Neural cell (in vitro differentiated cells): ENCODE data around the gene DIPK1C. TPM values are rescaled to one million over a fixed set of nuclear protein-coding genes. Genes with fewer than 3 reads are reported as not detected.

Experiments used
- H2AFZ ChIP-seq: fragments of 200-600, 300-800 bp; sonication (generic), shearing (Covaris generic); 2 replicates; pipeline ENCODE4 v1.6.0; 2014; ENCODE audit warnings: low read depth, mild to moderate bottlenecking, antibody characterized with exemption, low read length, moderate library complexity
- H3F3A ChIP-seq: fragments of 200-600 bp; shearing (Covaris generic); 2 replicates; pipeline ENCODE4 v1.6.1; 2016; ENCODE audit warnings: mild to moderate bottlenecking, moderate library complexity, mixed read lengths, antibody characterized with exemption, low read length; ENCODE audit not compliant: insufficient read depth, poor library complexity, severe bottlenecking
- H3K27ac ChIP-seq: fragments of 200-600, 300-800 bp; sonication (generic), shearing (Covaris generic); 2 replicates; pipeline ENCODE4 v1.5.1; 2014; ENCODE audit warnings: mild to moderate bottlenecking, low read length, moderate library complexity
- H3K27me3 ChIP-seq: fragments of 300-800, 200-600 bp; sonication (generic), shearing (Covaris generic); 2 replicates; pipeline ENCODE4 v1.6.0; 2014; ENCODE audit warnings: mild to moderate bottlenecking, low read depth, low read length, moderate library complexity; ENCODE audit not compliant: insufficient read depth
- H3K36me3 ChIP-seq: fragments of 300-800, 200-600 bp; sonication (generic), shearing (Covaris generic); 2 replicates; pipeline ENCODE4 v1.5.1; 2014; ENCODE audit warnings: mild to moderate bottlenecking, antibody characterized with exemption, low read length, moderate library complexity; ENCODE audit not compliant: insufficient read depth
- H3K4me2 ChIP-seq: fragments of 300-800, 200-600 bp; sonication (generic), shearing (Covaris generic); 2 replicates; pipeline ENCODE4 v1.6.0; 2014; ENCODE audit warnings: mild to moderate bottlenecking, low read length
- H3K4me3 ChIP-seq: fragments of 300-800, 200-600 bp; sonication (generic), shearing (Covaris generic); 2 replicates; pipeline ENCODE4 v1.5.1; 2014; ENCODE audit warnings: mild to moderate bottlenecking, low read length, moderate library complexity
- H3K79me2 ChIP-seq: fragments of 200-600 bp; shearing (Covaris generic); replicated peaks from 2 replicates; pipeline ENCODE4 v1.6.0; 2014; ENCODE audit warnings: mild to moderate bottlenecking, low read length, moderate library complexity; ENCODE audit not compliant: insufficient read depth
- H3K9ac ChIP-seq: fragments of 300-800, 200-600 bp; sonication (generic), shearing (Covaris generic); 2 replicates; pipeline ENCODE4 v1.6.1; 2016; ENCODE audit warnings: mild to moderate bottlenecking, low read length, mixed read lengths
- H3K9me2 ChIP-seq: fragments of 200-600 bp; shearing (Covaris generic); 2 replicates; pipeline ENCODE4 v1.6.1; 2016; ENCODE audit warnings: mild to moderate bottlenecking, low read length, mixed read lengths; ENCODE audit not compliant: insufficient read depth
- H3K9me3 ChIP-seq: fragments of 200-600, 300-800 bp; sonication (generic), shearing (Covaris generic); 2 replicates; pipeline ENCODE4 v1.6.1; 2016; ENCODE audit warnings: mild to moderate bottlenecking, mixed run types, low read length, moderate library complexity, mixed read lengths
- H4K20me1 ChIP-seq: fragments of 200-600 bp; shearing (Covaris generic); 2 replicates; pipeline ENCODE4 v1.6.1; 2016; ENCODE audit warnings: mild to moderate bottlenecking, mixed run types; ENCODE audit not compliant: insufficient read depth
- EP300 ChIP-seq: fragments of 450-650 bp; conservative IDR thresholded peaks from 2 replicates; pipeline ENCODE4 v1.6.1; 2014; ENCODE audit warnings: antibody characterized with exemption, mild to moderate bottlenecking, moderate library complexity; ENCODE audit not compliant: poor library complexity, severe bottlenecking
- EZH2 ChIP-seq: fragments of 200-600, 300-800 bp; shearing (Covaris generic), sonication (generic); IDR thresholded peaks from 2 replicates; pipeline ENCODE4 v1.6.1; 2014; ENCODE audit warnings: antibody characterized with exemption, low read length, borderline replicate concordance, mild to moderate bottlenecking; ENCODE audit not compliant: insufficient read depth, poor library complexity, severe bottlenecking
- MXI1 ChIP-seq: fragments of 450-650 bp; conservative IDR thresholded peaks from 2 replicates; pipeline ENCODE4 v1.6.1; 2014; ENCODE audit warnings: antibody characterized with exemption, mild to moderate bottlenecking; ENCODE audit not compliant: poor library complexity, severe bottlenecking
- POLR2AphosphoS5 ChIP-seq: IDR thresholded peaks from 2 replicates; pipeline ENCODE4 v1.6.1; 2012
- RAD21 ChIP-seq: fragments of 450-650 bp; conservative IDR thresholded peaks from 2 replicates; pipeline ENCODE4 v1.6.1; 2014; ENCODE audit warnings: antibody characterized with exemption, mild to moderate bottlenecking, moderate library complexity
- REST ChIP-seq: IDR thresholded peaks from 2 replicates; pipeline ENCODE4 v1.6.1; 2012; ENCODE audit warnings: borderline replicate concordance
- SMC3 ChIP-seq: fragments of 450-650 bp; conservative IDR thresholded peaks from 2 replicates; pipeline ENCODE4 v1.6.1; 2014; ENCODE audit warnings: antibody characterized with exemption, mild to moderate bottlenecking, moderate library complexity; ENCODE audit not compliant: poor library complexity
- TAF1 ChIP-seq: IDR thresholded peaks from 2 replicates; pipeline ENCODE4 v1.6.1; 2012; ENCODE audit warnings: low read depth
- polyA plus RNA-seq: library from polyadenylated mRNA; depleted of rRNA; stranded (reverse); fragments of >200 nt; gene quantifications from 2 replicates; pipeline ENCODE4 v1.2.3, GENCODE V29; 2014
- TF ChIP-seq, protein P1 (sequence below): fragments of 450-650 bp; IDR thresholded peaks from 2 replicates; pipeline ENCODE4 v1.5.1; 2014; ENCODE audit warnings: antibody characterized with exemption, mild to moderate bottlenecking, moderate library complexity; ENCODE audit not compliant: poor library complexity, severe bottlenecking

The DIPK1C gene
- polyA plus RNA-seq, 1 donor from 2014 or later: not detected

- Histone ChIP-seq H3K4me2 (no peak overlapping the region), H3K4me3 (no peak overlapping the region), H3K27ac (no peak overlapping the region), H3K9ac (no peak overlapping the region), H3K9me3 (no peaks in the 10 kb centered on the region), H3K27me3 (no peaks in the 10 kb centered on the region), H3K9me2 (no peaks in the 10 kb centered on the region), H3K79me2 (no peaks in the 10 kb centered on the region), H2AFZ (no peak overlapping the region), H3F3A (no peaks in the 10 kb centered on the region), H3K36me3 (no peaks in the 10 kb centered on the region), H4K20me1 (no peaks in the 10 kb centered on the region)
- TF ChIP-seq SMC3: no peak
- no peak for TF ChIP-seq REST
- TF ChIP-seq, protein P1, sequence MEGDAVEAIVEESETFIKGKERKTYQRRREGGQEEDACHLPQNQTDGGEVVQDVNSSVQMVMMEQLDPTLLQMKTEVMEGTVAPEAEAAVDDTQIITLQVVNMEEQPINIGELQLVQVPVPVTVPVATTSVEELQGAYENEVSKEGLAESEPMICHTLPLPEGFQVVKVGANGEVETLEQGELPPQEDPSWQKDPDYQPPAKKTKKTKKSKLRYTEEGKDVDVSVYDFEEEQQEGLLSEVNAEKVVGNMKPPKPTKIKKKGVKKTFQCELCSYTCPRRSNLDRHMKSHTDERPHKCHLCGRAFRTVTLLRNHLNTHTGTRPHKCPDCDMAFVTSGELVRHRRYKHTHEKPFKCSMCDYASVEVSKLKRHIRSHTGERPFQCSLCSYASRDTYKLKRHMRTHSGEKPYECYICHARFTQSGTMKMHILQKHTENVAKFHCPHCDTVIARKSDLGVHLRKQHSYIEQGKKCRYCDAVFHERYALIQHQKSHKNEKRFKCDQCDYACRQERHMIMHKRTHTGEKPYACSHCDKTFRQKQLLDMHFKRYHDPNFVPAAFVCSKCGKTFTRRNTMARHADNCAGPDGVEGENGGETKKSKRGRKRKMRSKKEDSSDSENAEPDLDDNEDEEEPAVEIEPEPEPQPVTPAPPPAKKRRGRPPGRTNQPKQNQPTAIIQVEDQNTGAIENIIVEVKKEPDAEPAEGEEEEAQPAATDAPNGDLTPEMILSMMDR: no peak
- no peak for TF ChIP-seq MXI1
- TF ChIP-seq POLR2AphosphoS5: no peak
- no peak for TF ChIP-seq TAF1
Observed at GRCh38 chr18:74412116-74412880, 44.8 kb downstream of the DIPK1C start.

DNA sequence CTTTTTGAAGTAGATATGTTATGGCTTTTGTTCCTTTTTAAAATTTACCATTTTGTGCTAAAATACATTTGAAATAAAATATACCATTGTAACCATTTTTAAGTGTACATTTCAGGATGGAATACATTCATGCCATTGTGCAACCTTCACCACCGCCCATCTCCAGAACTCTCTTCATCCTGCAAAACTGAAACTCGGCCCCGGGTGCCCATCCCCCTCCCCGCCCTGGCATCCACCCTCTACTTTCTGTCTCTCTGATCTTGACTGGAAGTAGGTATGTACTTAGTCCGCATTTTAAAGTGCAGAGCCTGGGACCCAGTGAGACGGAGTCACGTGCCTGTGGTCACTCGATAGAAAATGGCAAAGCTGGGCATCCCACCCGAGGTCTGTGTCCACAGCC, 45.6 kb downstream of the DIPK1C start:
- no peaks in the 10 kb centered on the region for H4K20me1 ChIP-seq
- no peak overlapping the region for H3K4me2 ChIP-seq
- no peaks in the 10 kb centered on the region for H3K36me3 ChIP-seq
- H3F3A ChIP-seq: no peaks in the 10 kb centered on the region
- no peak overlapping the region for H2AFZ ChIP-seq
- no peak overlapping the region for H3K27ac ChIP-seq
- no peaks in the 10 kb centered on the region for H3K9me2 ChIP-seq
- H3K4me3 ChIP-seq: no peak overlapping the region
- H3K9me3 ChIP-seq: no peaks in the 10 kb centered on the region
- no peaks in the 10 kb centered on the region for H3K27me3 ChIP-seq
- H3K79me2 ChIP-seq: no peaks in the 10 kb centered on the region
- TF ChIP-seq SMC3: no peak
- no peak for TF ChIP-seq POLR2AphosphoS5
- TF ChIP-seq REST: no peak
- TF ChIP-seq TAF1: no peak
- no peak for TF ChIP-seq EZH2
- TF ChIP-seq RAD21: no peak
- TF ChIP-seq EP300: no peak
- TF ChIP-seq MXI1: no peak
- TF ChIP-seq, protein P1: no peak
- no peak overlapping the region for H3K9ac ChIP-seq
